IMR-90 (cell line): ENCODE data around the gene DNAJC30. TPM values are rescaled to one million over a fixed set of nuclear protein-coding genes. Genes with fewer than 3 reads are reported as not detected.

Experiments
- ATAC-seq: fragments of 200-7000 bp; cut with Tn5 transposase; 2 replicates; pipeline ENCODE4 v1.9.1; 2020; ENCODE audit warnings: low read depth, mild to moderate bottlenecking, moderate library complexity
- BruUV-seq: library from RNA; stranded (reverse); fragments of 400-500 nt; replicated peaks from 2 replicates; lab custom pipeline; 2021; lab: Mats Ljungman, UMichigan
- CTCF ChIA-PET: fragments of 300-600 bp; formaldehyde crosslinking; extraction: SDS; loops from one replicate; lab custom pipeline; 2021; ENCODE audit warnings: antibody characterized with exemption; lab: Yijun Ruan, JAX
- POLR2A ChIA-PET: fragments of 300-600 bp; sonication (Branson Sonifier 250); formaldehyde crosslinking; loops from one replicate; lab custom pipeline; 2022; ENCODE audit warnings: antibody characterized with exemption; ENCODE audit not compliant: unreplicated experiment; lab: Charles Lee
- DNase-seq: peaks from one replicate; pipeline ENCODE4 v3.0.0; 2013
- H2AFZ ChIP-seq: replicated peaks from 2 replicates; pipeline ENCODE3; 2013; ENCODE audit warnings: low read length, mild to moderate bottlenecking; ENCODE audit not compliant: poor library complexity
- H2AK5ac ChIP-seq: 2 replicates; pipeline ENCODE4 v1.6.1; 2013; ENCODE audit warnings: low read depth, low read length, inconsistent platforms
- H2AK9ac ChIP-seq: replicated peaks from 2 replicates; pipeline ENCODE3; 2013; ENCODE audit warnings: mild to moderate bottlenecking, low read depth, low read length, moderate library complexity; ENCODE audit not compliant: poor library complexity
- H2BK120ac ChIP-seq: 2 replicates; pipeline ENCODE4 v1.6.1; 2013; ENCODE audit warnings: low read depth, low read length, inconsistent platforms
- H2BK15ac ChIP-seq: 3 replicates; pipeline ENCODE4 v1.6.1; 2013; ENCODE audit warnings: low read depth, low read length, inconsistent platforms
- H2BK20ac ChIP-seq: 2 replicates; pipeline ENCODE4 v1.6.1; 2013; ENCODE audit warnings: low read depth, mild to moderate bottlenecking, inconsistent platforms, low read length, moderate library complexity
- H2BK5ac ChIP-seq: 2 replicates; pipeline ENCODE4 v1.6.1; 2013; ENCODE audit warnings: mild to moderate bottlenecking, low read depth, low read length, inconsistent platforms; ENCODE audit not compliant: poor library complexity, severe bottlenecking
- H3K14ac ChIP-seq: replicated peaks from 2 replicates; pipeline ENCODE4 v1.6.1; 2013; ENCODE audit warnings: low read depth, low read length, inconsistent platforms
- H3K18ac ChIP-seq: 2 replicates; pipeline ENCODE4 v1.6.1; 2013; ENCODE audit warnings: low read depth, low read length, control low read depth
- H3K23ac ChIP-seq: 2 replicates; pipeline ENCODE4 v1.6.1; 2013; ENCODE audit warnings: low read depth, low read length, inconsistent platforms
- H3K27ac ChIP-seq: 2 replicates; pipeline ENCODE4 v1.5.1; 2013; ENCODE audit warnings: mild to moderate bottlenecking, control low read depth, low read length; ENCODE audit not compliant: insufficient read depth
- H3K27me3 ChIP-seq: 2 replicates; pipeline ENCODE4 v1.6.1; 2013; ENCODE audit warnings: low read length; ENCODE audit not compliant: control insufficient read depth, insufficient read depth
- H3K36me3 ChIP-seq: 2 replicates; pipeline ENCODE4 v1.6.1; 2013; ENCODE audit warnings: low read length, mixed read lengths; ENCODE audit not compliant: control insufficient read depth, insufficient read depth
- H3K4ac ChIP-seq: 2 replicates; pipeline ENCODE4 v1.6.1; 2013; ENCODE audit warnings: low read depth, low read length, inconsistent platforms
- H3K4me1 ChIP-seq: 2 replicates; pipeline ENCODE4 v1.6.1; 2013; ENCODE audit warnings: low read length, mixed read lengths; ENCODE audit not compliant: control insufficient read depth, insufficient read depth
- H3K4me2 ChIP-seq: 2 replicates; pipeline ENCODE4 v1.6.1; 2013; ENCODE audit warnings: low read depth, mild to moderate bottlenecking, control low read depth, low read length, moderate library complexity
- H3K4me3 ChIP-seq: 2 replicates; pipeline ENCODE4 v1.5.1; 2013; ENCODE audit warnings: low read depth, mild to moderate bottlenecking, control low read depth, low read length, moderate library complexity; ENCODE audit not compliant: insufficient read depth
- H3K56ac ChIP-seq: 2 replicates; pipeline ENCODE4 v1.6.1; 2013; ENCODE audit warnings: low read length, inconsistent platforms; ENCODE audit not compliant: insufficient read depth; ENCODE audit errors: extremely low read depth
- H3K79me1 ChIP-seq, 2 experiments: 2 replicates each; pipeline ENCODE4 v1.6.1; 2013; ENCODE audit warnings: low read length in 2 of 2, inconsistent platforms in 1 of 2, low read depth in 1 of 2
- H3K9ac ChIP-seq: 2 replicates; pipeline ENCODE4 v1.6.1; 2013; ENCODE audit warnings: low read depth, low read length, control low read depth
- H3K9me1 ChIP-seq: 2 replicates; pipeline ENCODE4 v1.6.1; 2013; ENCODE audit warnings: low read length, inconsistent platforms; ENCODE audit not compliant: insufficient read depth
- H3K9me3 ChIP-seq: 2 replicates; pipeline ENCODE4 v1.6.1; 2013; ENCODE audit warnings: low read length; ENCODE audit not compliant: control insufficient read depth, insufficient read depth
- H4K20me1 ChIP-seq: 2 replicates; pipeline ENCODE4 v1.6.1; 2013; ENCODE audit warnings: low read length, inconsistent platforms; ENCODE audit not compliant: insufficient read depth
- H4K5ac ChIP-seq: 2 replicates; pipeline ENCODE4 v1.6.1; 2013; ENCODE audit warnings: mild to moderate bottlenecking, low read depth, low read length, control low read depth
- H4K8ac ChIP-seq, 2 experiments: 2 replicates each; pipeline ENCODE4 v1.6.1; 2013; ENCODE audit warnings: low read depth in 2 of 2, low read length in 2 of 2, control low read depth in 1 of 2, inconsistent platforms in 1 of 2
- H4K91ac ChIP-seq: 2 replicates; pipeline ENCODE4 v1.6.1; 2013; ENCODE audit warnings: low read depth, low read length, inconsistent platforms; ENCODE audit not compliant: insufficient read depth
- NFE2L2 ChIP-seq: fragments of 150-350 bp; IDR thresholded peaks from 2 replicates; pipeline ENCODE4 v1.6.1; 2016; ENCODE audit warnings: low read depth, mild to moderate bottlenecking, low read length
- POLR2A ChIP-seq: IDR thresholded peaks from 2 replicates; pipeline ENCODE4 v1.6.1; 2012; ENCODE audit warnings: mild to moderate bottlenecking, low read depth, low read length
- RCOR1 ChIP-seq: IDR thresholded peaks from 2 replicates; pipeline ENCODE4 v1.6.1; 2012; ENCODE audit warnings: mild to moderate bottlenecking, low read length, improper control_type of control experiment; ENCODE audit not compliant: insufficient replicate concordance
- WGBS, 2 experiments: methylation state at CpG; one replicate each; pipeline versions ENCODE4 v1.1.5 to v1.1.7; 2013; ENCODE audit warnings: missing lambda C conversion rate in 2 of 2; ENCODE audit not compliant: insufficient read length in 1 of 2; ENCODE audit errors: extremely low coverage in 2 of 2; 5-methylcytosine and 5-hydroxymethylcytosine counted together
- dilution Hi-C: fragments of 300-500 bp; cut with HindIII; formaldehyde crosslinking; loops from one replicate; pipeline ENCODE4 v1.14.3; 2018; ENCODE audit warnings: low sequenced_read_pairs; ENCODE audit not compliant: unreplicated experiment
- in situ Hi-C: fragments of 300-500 bp; cut with MboI; formaldehyde crosslinking; loops from 3 replicates; pipeline ENCODE4 v1.14.3; 2019; ENCODE audit warnings: low sequenced_read_pairs, inconsistent platforms, mixed read lengths
- intact Hi-C: fragments of 100-400 bp; cut with micrococcal nuclease; formaldehyde crosslinking; loops from 2 replicates; pipeline ENCODE4 v1.10.0; 2022
- microRNA-seq, 2 experiments: library from miRNA; stranded (forward) in 1 of 2; unstranded in 1 of 2; fragments of 10-50 nt in 1 of 2; fragments of <30 nt in 1 of 2; gene quantifications in 1 of 2; microRNA quantifications in 1 of 2; one replicate each; pipeline versions ENCODE3 to v1.1.0; 2013 to 2020; ENCODE audit not compliant: insufficient read depth in 1 of 2, insufficient read length in 1 of 2, unreplicated experiment in 1 of 2
- polyA plus RNA-seq, 3 experiments: library from polyadenylated mRNA; depleted of rRNA; stranded (reverse); fragments of >200 nt; gene quantifications; 2 replicates each; pipeline ENCODE4 v1.2.3, GENCODE V29; 2012; ENCODE audit warnings: low replicate concordance in 1 of 3
- small RNA-seq, 5 experiments: library from RNA; depleted of rRNA; stranded (forward); fragments of <200 nt; gene quantifications; one replicate each; pipeline ENCODE3, GENCODE V24; 2012
- total RNA-seq: library from RNA; depleted of rRNA; stranded (reverse); fragments of >200 nt; gene quantifications from 2 replicates; pipeline ENCODE4 v1.2.3, GENCODE V29; 2012; rRNA removed

DNAJC30 gene
- total and polyA plus RNA-seq, 2 of the 4 experiments (the other 2 are of a cell fraction), result 1.6 to 9.0 TPM

- Histone ChIP-seq H4K5ac (no peak overlapping the region), H2BK20ac (no peak overlapping the region), H3K4me3 (no peak overlapping the region), H2BK5ac (no peak overlapping the region), H3K4me2 (no peak overlapping the region), H4K8ac (no peak overlapping the region), H3K9me3 (no peaks in the 10 kb centered on the region), H3K14ac (no peak overlapping the region), H3K27me3 (peaks cover 38% of the 10 kb centered on the region), H3K18ac (no peak overlapping the region), H3K27ac (no peak overlapping the region), H2BK120ac (no peak overlapping the region), H2BK15ac (no peak overlapping the region), H3K56ac (no peak overlapping the region), H4K20me1 (no peaks in the 10 kb centered on the region), H3K9ac (no peak overlapping the region), H3K23ac (no peak overlapping the region), H3K36me3 (no peaks in the 10 kb centered on the region), H4K91ac (no peak overlapping the region), H2AK5ac (no peak overlapping the region), H3K9me1 (no peaks in the 10 kb centered on the region), H3K4ac (no peak overlapping the region), H2AFZ (no peak overlapping the region), H2AK9ac (no peak overlapping the region), H3K79me1 (no peaks in the 10 kb centered on the region), H3K4me1 (peaks cover 4% of the 10 kb centered on the region; the same call in 1 of the 2 replicates)
- POLR2A ChIA-PET, result interaction anchor here (0.6 kb wide), 1 partner anchor 13 kb away, joined by 14 read pairs; no protein-coding TSS in a partner anchor
- BruUV-seq, result no TSS peak
- dilution Hi-C loops, result no loop called here
- in situ Hi-C loops, result no loop called here
- DNase-seq (no peak), ATAC-seq (no peak)
- intact Hi-C loops, result no loop called here
- 33% methylated on average over 1 of the region's 1 CpG; no CpG with 5 or more reads in 1 of the 2 experiments for WGBS, 2 experiments
- TF ChIP-seq POLR2A (no peak), RCOR1 (no peak), NFE2L2 (no peak)
- CTCF ChIA-PET, result interaction anchor here (1.1 kb wide), 1 partner anchor 94 kb away, joined by 6 read pairs; no protein-coding TSS in a partner anchor
Observed at GRCh38 chr7:73631558-73631957, 51.7 kb downstream of the DNAJC30 start.

Small RNA genes within 50 kb of the gene (microRNA-seq; reads per million reads assigned to microRNA genes)
- gene MIR4284 (ENCODE audit: insufficient read depth in 1 of 2, insufficient read length in 1 of 2, unreplicated experiment in 1 of 2), result 0 to 1.0 reads per million in 2 experiments
- not detected for gene RN7SL265P (ENCODE audit: insufficient read depth, insufficient read length)

Small RNA genes within 50 kb of the gene (small RNA-seq; reads per million reads assigned to genes)
- gene MIR4284 (0 to 0.16 (median 0) reads per million in 5 experiments), gene RN7SL265P (0 reads per million in 5 experiments)

Other genes with a start within 250 kb of the DNAJC30 start
- 0.72 and 0.83 TPM in 2 replicates for gene FZD9, start 249.7 kb downstream of the DNAJC30 start, total RNA-seq
- 1.6 and 1.8 TPM in 2 replicates for gene FZD9, start 249.7 kb downstream of the DNAJC30 start, polyA plus RNA-seq (2012; rRNA removed)
- 45.0 and 60.8 TPM in 2 replicates for gene BAZ1B, start 161.2 kb downstream of the DNAJC30 start, total RNA-seq
- gene BAZ1B, start 161.2 kb downstream of the DNAJC30 start, polyA plus RNA-seq (2012; rRNA removed), result 16.8 and 20.2 TPM in 2 replicates
- gene BCL7B, start 125.8 kb downstream of the DNAJC30 start, total RNA-seq, result 6.1 and 7.2 TPM in 2 replicates
- gene BCL7B, start 125.8 kb downstream of the DNAJC30 start, polyA plus RNA-seq (2012; rRNA removed), result 51.3 and 62.6 TPM in 2 replicates
- gene TBL2, start 104.9 kb downstream of the DNAJC30 start, total RNA-seq, result 81.7 and 94.1 TPM in 2 replicates
- 61.8 and 72.6 TPM in 2 replicates for gene TBL2, start 104.9 kb downstream of the DNAJC30 start, polyA plus RNA-seq (2012; rRNA removed)
- not detected in 2 replicates for gene MLXIPL, start 58.9 kb downstream of the DNAJC30 start, total RNA-seq
- not detected in 2 replicates for gene MLXIPL, start 58.9 kb downstream of the DNAJC30 start, polyA plus RNA-seq (2012; rRNA removed)
- gene VPS37D, start 15.6 kb downstream of the DNAJC30 start, total RNA-seq, result 2.3 and 2.8 TPM in 2 replicates
- 3.1 and 4.8 TPM in 2 replicates for gene VPS37D, start 15.6 kb downstream of the DNAJC30 start, polyA plus RNA-seq (2012; rRNA removed)
- 35.7 and 40.8 TPM in 2 replicates for gene BUD23, start 144 bp upstream of the DNAJC30 start, total RNA-seq
- gene BUD23, start 144 bp upstream of the DNAJC30 start, polyA plus RNA-seq (2012; rRNA removed), result 65.2 and 72.2 TPM in 2 replicates
- gene STX1A, start 36.2 kb upstream of the DNAJC30 start, total RNA-seq, result 9.3 and 10.0 TPM in 2 replicates
- gene STX1A, start 36.2 kb upstream of the DNAJC30 start, polyA plus RNA-seq (2012; rRNA removed), result 22.0 and 22.6 TPM in 2 replicates
- gene ABHD11, start 55.3 kb upstream of the DNAJC30 start, total RNA-seq, result 13.4 and 14.2 TPM in 2 replicates
- 19.9 and 22.6 TPM in 2 replicates for gene ABHD11, start 55.3 kb upstream of the DNAJC30 start, polyA plus RNA-seq (2012; rRNA removed)
- gene CLDN3, start 86.8 kb upstream of the DNAJC30 start, total RNA-seq, result 0.18 TPM in 1 of 2 replicates, not detected in the other
- 0.12 and 0.16 TPM in 2 replicates for gene CLDN3, start 86.8 kb upstream of the DNAJC30 start, polyA plus RNA-seq (2012; rRNA removed)
- gene CLDN4, start 147.5 kb upstream of the DNAJC30 start, total RNA-seq, result 2.9 and 3.9 TPM in 2 replicates
- gene CLDN4, start 147.5 kb upstream of the DNAJC30 start, polyA plus RNA-seq (2012; rRNA removed), result 3.8 and 4.4 TPM in 2 replicates
- gene METTL27, start 159.1 kb upstream of the DNAJC30 start, total RNA-seq, result 1.7 and 2.3 TPM in 2 replicates
- gene METTL27, start 159.1 kb upstream of the DNAJC30 start, polyA plus RNA-seq (2012; rRNA removed), result 4.3 and 5.2 TPM in 2 replicates
- gene TMEM270, start 177.7 kb upstream of the DNAJC30 start, total RNA-seq, result not detected in 2 replicates
- gene TMEM270, start 177.7 kb upstream of the DNAJC30 start, polyA plus RNA-seq (2012; rRNA removed), result 0.17 TPM in 1 of 2 replicates, not detected in the other